NT2/D1 (cell line): ENCODE data around the gene CDK19.
"Not testable (repeated sequence)": the region's sequence is repeated elsewhere in the genome, so short reads cannot be mapped to it uniquely, and the experiment has no call there.

Experiments used
- DNase-seq: peaks from one replicate; pipeline ENCODE4 v3.0.0-alpha.2; 2011; ENCODE audit warnings: low read depth, low spot score
- H3K27me3 ChIP-seq: 2 replicates; pipeline ENCODE4 v1.6.0; 2011; ENCODE audit warnings: mild to moderate bottlenecking; ENCODE audit not compliant: insufficient read length, insufficient read depth
- H3K36me3 ChIP-seq: 2 replicates; pipeline ENCODE4 v1.6.1; 2011; ENCODE audit warnings: mild to moderate bottlenecking, low read length, mixed read lengths; ENCODE audit not compliant: insufficient read depth, insufficient read length
- H3K4me1 ChIP-seq: 2 replicates; pipeline ENCODE4 v1.5.1; 2011; ENCODE audit not compliant: insufficient read depth, insufficient read length
- H3K4me3 ChIP-seq: 2 replicates; pipeline ENCODE4 v1.5.1; 2011; ENCODE audit warnings: low read depth; ENCODE audit not compliant: insufficient read length
- H3K9ac ChIP-seq: 2 replicates; pipeline ENCODE4 v1.6.0; 2011; ENCODE audit warnings: low read depth; ENCODE audit not compliant: insufficient read length
- H3K9me3 ChIP-seq: 2 replicates; pipeline ENCODE4 v1.5.1; 2011; ENCODE audit warnings: mild to moderate bottlenecking, low read length; ENCODE audit not compliant: insufficient read depth
- SUZ12 ChIP-seq: IDR thresholded peaks from 2 replicates; pipeline ENCODE4 v1.6.1; 2011; ENCODE audit not compliant: insufficient read length, insufficient read depth; ENCODE audit errors: extremely low read depth
- YY1 ChIP-seq: IDR thresholded peaks from 2 replicates; pipeline ENCODE4 v1.6.1; 2011; ENCODE audit not compliant: insufficient read length, insufficient read depth
- ZNF274 ChIP-seq: IDR thresholded peaks from 2 replicates; pipeline ENCODE4 v1.6.1; 2011; ENCODE audit warnings: mild to moderate bottlenecking, low read depth, low read length

CDK19 gene

GRCh38 chr6:110768057-110768456, 47.2 kb downstream of the CDK19 start:
- no peak overlapping the region for H3K9ac ChIP-seq
- TF ChIP-seq ZNF274 (no peak), SUZ12 (no peak), YY1 (no peak)
- no peaks in the 10 kb centered on the region; the same call in 1 of the 2 replicates for H3K9me3 ChIP-seq
- H3K4me1 ChIP-seq, result no peaks in the 10 kb centered on the region
- no peaks in the 10 kb centered on the region for H3K36me3 ChIP-seq
- DNase-seq, result no peak
- no peak overlapping the region for H3K4me3 ChIP-seq
- H3K27me3 ChIP-seq, result no peaks in the 10 kb centered on the region

- Histone ChIP-seq H3K27me3 (no peaks in the 10 kb centered on the region), H3K9ac (no peak overlapping the region), H3K36me3 (no peaks in the 10 kb centered on the region), H3K4me1 (no peaks in the 10 kb centered on the region), H3K9me3 (no peaks in the 10 kb centered on the region), H3K4me3 (no peak overlapping the region)
- TF ChIP-seq YY1 (no peak), SUZ12 (no peak), ZNF274 (no peak)
- no peak for DNase-seq
Measured at GRCh38 chr6:110761371-110761770, 53.9 kb downstream of the CDK19 start.

GRCh38 chr6:110760589-110760988, 54.7 kb downstream of the CDK19 start:
- no peaks in the 10 kb centered on the region for H3K4me1 ChIP-seq
- no peak overlapping the region for H3K4me3 ChIP-seq
- H3K9ac ChIP-seq, result no peak overlapping the region
- no peak for DNase-seq
- no peaks in the 10 kb centered on the region for H3K36me3 ChIP-seq
- no peaks in the 10 kb centered on the region for H3K27me3 ChIP-seq
- TF ChIP-seq SUZ12, result no peak
- no peak for TF ChIP-seq ZNF274
- TF ChIP-seq YY1, result no peak
- H3K9me3 ChIP-seq, result no peaks in the 10 kb centered on the region

GRCh38 chr6:110760098-110760497, 55.2 kb downstream of the CDK19 start:
- not testable (repeated sequence) for H3K4me1 ChIP-seq, H3K9ac ChIP-seq, H3K4me3 ChIP-seq, DNase-seq, H3K36me3 ChIP-seq, H3K9me3 ChIP-seq, H3K27me3 ChIP-seq

- Histone ChIP-seq H3K4me3 (no peak overlapping the region), H3K27me3 (no peaks in the 10 kb centered on the region), H3K36me3 (no peaks in the 10 kb centered on the region), H3K9ac (no peak overlapping the region), H3K9me3 (no peaks in the 10 kb centered on the region), H3K4me1 (no peaks in the 10 kb centered on the region)
- no peak for DNase-seq
- TF ChIP-seq YY1, result no peak
- no peak for TF ChIP-seq SUZ12
- TF ChIP-seq ZNF274, result no peak
Measured at GRCh38 chr6:110757926-110758325, 57.3 kb downstream of the CDK19 start.

GRCh38 chr6:110756817-110757216, 58.5 kb downstream of the CDK19 start:
- no peak for TF ChIP-seq SUZ12
- TF ChIP-seq ZNF274, result no peak
- TF ChIP-seq YY1, result no peak
- no peak overlapping the region for H3K4me3 ChIP-seq
- no peaks in the 10 kb centered on the region for H3K36me3 ChIP-seq
- H3K27me3 ChIP-seq, result no peaks in the 10 kb centered on the region
- H3K9me3 ChIP-seq, result no peaks in the 10 kb centered on the region
- no peaks in the 10 kb centered on the region for H3K4me1 ChIP-seq
- no peak for DNase-seq
- H3K9ac ChIP-seq, result no peak overlapping the region

GRCh38 chr6:110755411-110755834, 59.8 kb downstream of the CDK19 start:
- Histone ChIP-seq H3K36me3 (no peaks in the 10 kb centered on the region), H3K9me3 (no peaks in the 10 kb centered on the region), H3K9ac (no peak overlapping the region), H3K4me1 (no peaks in the 10 kb centered on the region), H3K4me3 (no peak overlapping the region), H3K27me3 (no peaks in the 10 kb centered on the region)
- no peak for DNase-seq
- TF ChIP-seq ZNF274 (no peak), YY1 (no peak), SUZ12 (no peak)

GRCh38 chr6:110753936-110754668, 61.2 kb downstream of the CDK19 start:
- not testable (repeated sequence) for H3K27me3 ChIP-seq, H3K9ac ChIP-seq, H3K36me3 ChIP-seq, H3K9me3 ChIP-seq, H3K4me1 ChIP-seq, DNase-seq, H3K4me3 ChIP-seq
